B cell (primary cell): ENCODE results near the gene PYY.

Experiments
- CTCF ChIP-seq: fragments of 200-600 bp; IDR thresholded peaks from one replicate; pipeline ENCODE4 v1.8.0; 2022; ENCODE audit warnings: antibody characterized with exemption, mild to moderate bottlenecking
- EZH2 ChIP-seq: IDR thresholded peaks from 2 replicates; pipeline ENCODE4 v1.6.1; 2012; ENCODE audit warnings: borderline replicate concordance, low read depth, mild to moderate bottlenecking, moderate library complexity, low read length; ENCODE audit not compliant: insufficient read depth, poor library complexity, severe bottlenecking

- TF ChIP-seq CTCF = no peak
- TF ChIP-seq EZH2 = no peak
Measured at GRCh38 chr17:43950554-43950953, 3.2 kb downstream of the PYY start.
